ENCODE data around the gene GCN1.

Gene GCN1

GRCh38 chr12:120132863-120133385 is 61.6 kb downstream of the GCN1 start:
- no peak overlapping the region for H2AFZ ChIP-seq (ENCODE audit: low read depth, low read length)
- no peak overlapping the region for H3K4me3 ChIP-seq (ENCODE audit: low read length)
- peaks cover 92% of the 10 kb centered on the region for H3K36me3 ChIP-seq (ENCODE audit: insufficient read depth, low read length)

GRCh38 chr12:120132054-120132836 is 62.3 kb downstream of the GCN1 start:
- Histone ChIP-seq H3K36me3 (ENCODE audit: insufficient read depth, low read length) (peaks cover 92% of the 10 kb centered on the region), H2AFZ (ENCODE audit: low read depth, low read length) (no peak overlapping the region), H3K4me3 (ENCODE audit: low read length) (no peak overlapping the region), H3K27me3 (ENCODE audit: insufficient read depth, low read length) (no peaks in the 10 kb centered on the region), H3K4me1 (ENCODE audit: insufficient read depth, low read length) (peaks cover 5% of the 10 kb centered on the region), H3K9me3 (ENCODE audit: low read length) (no peaks in the 10 kb centered on the region)

More at GRCh38 chr12:120132863-120133385, 61.6 kb downstream of the GCN1 start:
- Histone ChIP-seq H3K4me1 (ENCODE audit: insufficient read depth, low read length) (no peaks in the 10 kb centered on the region), H3K27me3 (ENCODE audit: insufficient read depth, low read length) (no peaks in the 10 kb centered on the region), H3K9me3 (ENCODE audit: low read length) (no peaks in the 10 kb centered on the region)

DNA sequence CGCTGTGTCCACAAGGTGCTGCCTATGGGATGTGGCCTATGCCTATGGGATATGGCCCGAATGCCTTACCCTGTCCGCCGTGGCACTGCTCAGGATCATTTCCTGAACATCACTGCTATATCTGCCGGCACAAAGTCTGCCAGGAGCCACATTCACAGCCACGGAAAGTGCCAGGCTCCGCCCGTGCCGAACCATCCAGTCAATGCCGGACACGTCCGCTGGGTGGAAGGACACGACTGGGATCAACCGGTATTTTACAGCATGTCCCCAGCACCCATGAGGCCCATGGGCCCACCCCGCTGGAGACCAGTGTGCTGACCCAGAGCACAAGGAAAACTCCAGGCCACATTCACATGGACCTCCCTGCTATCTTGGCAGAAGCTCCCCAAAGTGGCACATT is 63.4 kb downstream of the GCN1 start:
- H3K27me3 ChIP-seq (ENCODE audit: insufficient read depth, low read length) = no peaks in the 10 kb centered on the region
- H3K36me3 ChIP-seq (ENCODE audit: insufficient read depth, low read length) = peaks cover 86% of the 10 kb centered on the region
- H3K4me1 ChIP-seq (ENCODE audit: insufficient read depth, low read length) = peaks cover 16% of the 10 kb centered on the region
- no peak overlapping the region for H2AFZ ChIP-seq (ENCODE audit: low read depth, low read length)
- no peak overlapping the region for H3K4me3 ChIP-seq (ENCODE audit: low read length)
- H3K9me3 ChIP-seq (ENCODE audit: low read length) = no peaks in the 10 kb centered on the region

DNA sequence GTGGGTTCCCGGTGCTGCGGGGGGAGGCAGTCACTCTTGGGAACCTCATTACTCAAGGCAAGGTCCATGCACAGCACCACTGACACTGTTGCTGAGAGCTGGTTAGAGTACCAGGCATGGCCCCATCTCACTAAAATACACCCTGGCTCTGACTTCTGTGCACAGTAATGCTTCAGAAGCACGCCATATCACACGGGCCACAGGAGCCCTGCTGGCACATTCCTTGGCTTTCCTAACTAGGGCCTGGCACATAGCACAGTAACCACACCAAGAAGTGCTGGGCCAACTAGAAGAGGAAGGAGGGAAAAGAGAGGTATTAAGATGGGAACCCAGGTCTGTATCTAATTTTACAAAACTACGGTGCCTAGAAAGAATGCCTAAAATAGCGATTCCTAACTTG is 64.5 kb downstream of the GCN1 start:
- H2AFZ ChIP-seq (ENCODE audit: low read depth, low read length) = no peak overlapping the region
- H3K9me3 ChIP-seq (ENCODE audit: low read length) = no peaks in the 10 kb centered on the region
- H3K36me3 ChIP-seq (ENCODE audit: insufficient read depth, low read length) = peaks cover 82% of the 10 kb centered on the region
- no peaks in the 10 kb centered on the region for H3K27me3 ChIP-seq (ENCODE audit: insufficient read depth, low read length)
- H3K4me1 ChIP-seq (ENCODE audit: insufficient read depth, low read length) = peaks cover 22% of the 10 kb centered on the region
- no peak overlapping the region for H3K4me3 ChIP-seq (ENCODE audit: low read length)

GRCh38 chr12:120126635-120127005 is 67.9 kb downstream of the GCN1 start:
- no peaks in the 10 kb centered on the region for H3K9me3 ChIP-seq (ENCODE audit: low read length)
- no peak overlapping the region for H3K4me3 ChIP-seq (ENCODE audit: low read length)
- no peak overlapping the region for H2AFZ ChIP-seq (ENCODE audit: low read depth, low read length)
- H3K36me3 ChIP-seq (ENCODE audit: insufficient read depth, low read length) = peaks cover 48% of the 10 kb centered on the region
- H3K4me1 ChIP-seq (ENCODE audit: insufficient read depth, low read length) = peaks cover 22% of the 10 kb centered on the region
- H3K27me3 ChIP-seq (ENCODE audit: insufficient read depth, low read length) = no peaks in the 10 kb centered on the region

GRCh38 chr12:120125792-120126634 is 68.5 kb downstream of the GCN1 start:
- Histone ChIP-seq H3K27me3 (ENCODE audit: insufficient read depth, low read length) (no peaks in the 10 kb centered on the region), H2AFZ (ENCODE audit: low read depth, low read length) (no peak overlapping the region), H3K36me3 (ENCODE audit: insufficient read depth, low read length) (peaks cover 42% of the 10 kb centered on the region)

GRCh38 chr12:120125029-120125428 is 69.5 kb downstream of the GCN1 start:
- no peak overlapping the region for H3K4me3 ChIP-seq (ENCODE audit: low read length)
- H2AFZ ChIP-seq (ENCODE audit: low read depth, low read length) = no peak overlapping the region
- H3K4me1 ChIP-seq (ENCODE audit: insufficient read depth, low read length) = peaks cover 22% of the 10 kb centered on the region
- H3K9me3 ChIP-seq (ENCODE audit: low read length) = no peaks in the 10 kb centered on the region
- H3K27me3 ChIP-seq (ENCODE audit: insufficient read depth, low read length) = no peaks in the 10 kb centered on the region
- peaks cover 32% of the 10 kb centered on the region for H3K36me3 ChIP-seq (ENCODE audit: insufficient read depth, low read length)

More at GRCh38 chr12:120125792-120126634, 68.5 kb downstream of the GCN1 start:
- peaks cover 22% of the 10 kb centered on the region for H3K4me1 ChIP-seq (ENCODE audit: insufficient read depth, low read length)
- no peaks in the 10 kb centered on the region for H3K9me3 ChIP-seq (ENCODE audit: low read length)
- H3K4me3 ChIP-seq (ENCODE audit: low read length) = no peak overlapping the region

- Histone ChIP-seq H3K36me3 (ENCODE audit: insufficient read depth, low read length) (peaks cover 4% of the 10 kb centered on the region), H3K4me1 (ENCODE audit: insufficient read depth, low read length) (peaks cover 33% of the 10 kb centered on the region), H2AFZ (ENCODE audit: low read depth, low read length) (no peak overlapping the region), H3K4me3 (ENCODE audit: low read length) (no peak overlapping the region), H3K27me3 (ENCODE audit: insufficient read depth, low read length) (no peaks in the 10 kb centered on the region), H3K9me3 (ENCODE audit: low read length) (no peaks in the 10 kb centered on the region)
Measured at GRCh38 chr12:120121766-120122293, 72.7 kb downstream of the GCN1 start.

GRCh38 chr12:120121343-120121742 is 73.2 kb downstream of the GCN1 start:
- no peaks in the 10 kb centered on the region for H3K9me3 ChIP-seq (ENCODE audit: low read length)
- H3K4me3 ChIP-seq (ENCODE audit: low read length) = no peak overlapping the region
- H3K36me3 ChIP-seq (ENCODE audit: insufficient read depth, low read length) = peaks cover 3% of the 10 kb centered on the region
- H3K27me3 ChIP-seq (ENCODE audit: insufficient read depth, low read length) = no peaks in the 10 kb centered on the region
- H3K4me1 ChIP-seq (ENCODE audit: insufficient read depth, low read length) = peaks cover 28% of the 10 kb centered on the region
- H2AFZ ChIP-seq (ENCODE audit: low read depth, low read length) = no peak overlapping the region

DNA sequence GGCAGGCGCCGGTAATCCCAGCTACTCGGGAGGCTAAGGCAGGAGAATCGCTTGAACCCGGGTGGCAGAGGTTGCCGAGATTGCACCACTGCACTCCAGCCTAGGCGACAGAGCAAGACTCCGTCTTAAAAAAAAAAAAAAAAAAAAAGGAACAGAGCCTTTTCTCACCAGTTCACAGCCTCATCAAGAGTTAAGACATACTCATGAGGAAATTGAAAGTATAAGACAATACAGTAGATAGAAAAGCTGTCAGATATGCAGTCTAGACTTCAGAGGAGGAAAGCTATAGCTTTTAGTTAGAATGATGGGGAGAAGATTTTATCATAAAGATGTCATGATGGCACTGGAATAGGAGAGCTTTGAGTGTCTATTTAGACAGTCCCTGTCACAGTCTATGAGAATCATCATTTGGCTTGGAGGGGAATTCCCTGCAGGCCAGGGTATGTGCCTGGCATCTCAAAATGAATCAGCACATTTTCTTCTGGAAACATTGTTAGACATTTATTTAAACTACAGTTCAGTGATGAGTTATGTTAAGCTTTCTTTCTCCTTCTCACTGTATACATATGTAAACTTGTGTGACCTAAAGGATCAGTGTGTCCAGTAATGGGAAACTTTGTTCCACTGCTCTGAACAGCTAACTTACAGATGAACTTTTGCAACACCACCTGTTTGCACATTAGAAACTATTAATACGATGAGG is 75.1 kb downstream of the GCN1 start:
- Histone ChIP-seq H3K4me3 (ENCODE audit: low read length) (no peak overlapping the region), H2AFZ (ENCODE audit: low read depth, low read length) (no peak overlapping the region), H3K27me3 (ENCODE audit: insufficient read depth, low read length) (no peaks in the 10 kb centered on the region), H3K36me3 (ENCODE audit: insufficient read depth, low read length) (peaks cover 7% of the 10 kb centered on the region), H3K9me3 (ENCODE audit: low read length) (no peaks in the 10 kb centered on the region), H3K4me1 (ENCODE audit: insufficient read depth, low read length) (peaks cover 31% of the 10 kb centered on the region)

GRCh38 chr12:120118321-120119061 is 76.0 kb downstream of the GCN1 start:
- Histone ChIP-seq H3K9me3 (ENCODE audit: low read length) (no peaks in the 10 kb centered on the region), H3K27me3 (ENCODE audit: insufficient read depth, low read length) (no peaks in the 10 kb centered on the region), H2AFZ (ENCODE audit: low read depth, low read length) (no peak overlapping the region), H3K36me3 (ENCODE audit: insufficient read depth, low read length) (peaks cover 14% of the 10 kb centered on the region), H3K4me1 (ENCODE audit: insufficient read depth, low read length) (peaks cover 31% of the 10 kb centered on the region), H3K4me3 (ENCODE audit: low read length) (peak overlapping the region; percentile 77)

GRCh38 chr12:120117961-120118320 is 76.6 kb downstream of the GCN1 start:
- no peaks in the 10 kb centered on the region for H3K9me3 ChIP-seq (ENCODE audit: low read length)
- H3K27me3 ChIP-seq (ENCODE audit: insufficient read depth, low read length) = no peaks in the 10 kb centered on the region
- H3K4me1 ChIP-seq (ENCODE audit: insufficient read depth, low read length) = peaks cover 31% of the 10 kb centered on the region
- no peak overlapping the region for H2AFZ ChIP-seq (ENCODE audit: low read depth, low read length)
- peaks cover 14% of the 10 kb centered on the region for H3K36me3 ChIP-seq (ENCODE audit: insufficient read depth, low read length)
- peak overlapping the region; percentile 77 for H3K4me3 ChIP-seq (ENCODE audit: low read length)
